Measurements from ENCODE around the gene MMP8. TPM values are rescaled to one million over a fixed set of nuclear protein-coding genes. Genes with fewer than 3 reads are reported as not detected.
"Not testable (repeated sequence)": the region's sequence is repeated elsewhere in the genome, so short reads cannot be mapped to it uniquely, and the experiment has no call there.

The MMP8 gene
- polyA plus RNA-seq (ENCODE audit: insufficient read length): not detected
- long read RNA-seq, donor 1: 0 reads
- long read RNA-seq, donor 2: 0 reads
- long read RNA-seq, donor 3: 0 reads
- long read RNA-seq, donor 4: 0 reads
- long read RNA-seq, donor 5: 0 reads
- long read RNA-seq, donor 6: 0 reads
- long read RNA-seq, donor 7: 0 reads
- long read RNA-seq, donor 8: 0 reads

- DNase-seq: no peak
Observed at GRCh38 chr11:102724904-102725500, at the start of gene MMP8. MMP8 (minus strand) TSS chr11:102724954; CDS start chr11:102724855, 99 bp downstream.

DNA sequence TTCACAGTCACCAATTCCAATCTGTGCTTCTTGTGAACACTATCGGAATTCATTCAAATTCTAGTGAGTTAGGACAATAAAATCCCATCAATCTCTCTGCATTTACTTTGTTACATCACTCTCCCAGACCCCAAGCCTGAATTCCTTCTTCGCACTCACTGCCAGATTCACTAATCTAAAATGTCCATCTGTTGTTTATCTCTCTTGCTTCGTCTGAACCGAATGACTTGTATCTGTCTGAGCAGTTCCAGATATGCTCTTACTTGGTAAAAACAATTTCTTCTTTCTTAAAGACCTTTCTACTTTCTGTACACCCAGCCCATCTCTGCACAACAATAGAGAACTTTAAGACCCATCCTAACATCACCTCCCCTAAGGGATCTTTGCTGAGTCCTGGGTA is 48.6 kb upstream of the MMP8 start:
- no peak for DNase-seq

DNA sequence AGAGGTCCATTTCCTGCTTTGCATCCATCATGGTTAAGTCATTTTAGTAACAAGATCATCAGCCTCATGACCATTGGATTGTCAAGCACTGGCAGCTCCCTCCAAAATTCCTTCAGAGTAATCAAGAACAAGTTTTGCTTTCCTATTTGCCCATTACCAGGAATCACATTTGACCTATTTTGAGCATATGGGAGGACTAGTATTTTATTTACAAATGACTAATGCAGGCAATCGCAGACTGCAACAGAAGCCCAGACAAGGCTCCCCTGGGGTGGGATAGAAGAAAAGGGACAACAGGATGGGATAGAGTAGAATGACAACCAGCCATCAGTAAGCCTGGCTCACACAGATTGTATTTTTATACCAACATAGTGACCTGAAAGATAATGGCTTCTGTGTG is 46.6 kb upstream of the MMP8 start:
- no peak for DNase-seq

- no peak for DNase-seq
Observed at GRCh38 chr11:102770191-102770590, 45.4 kb upstream of the MMP8 start.

- no peak for DNase-seq
Observed at GRCh38 chr11:102767800-102768199, 43.0 kb upstream of the MMP8 start.

GRCh38 chr11:102763440-102763839 is 38.7 kb upstream of the MMP8 start:
- DNase-seq: no peak

GRCh38 chr11:102762361-102762767 is 37.6 kb upstream of the MMP8 start:
- no peak for DNase-seq

- DNase-seq: no peak
Observed at GRCh38 chr11:102761646-102762238, 37.0 kb upstream of the MMP8 start.

DNA sequence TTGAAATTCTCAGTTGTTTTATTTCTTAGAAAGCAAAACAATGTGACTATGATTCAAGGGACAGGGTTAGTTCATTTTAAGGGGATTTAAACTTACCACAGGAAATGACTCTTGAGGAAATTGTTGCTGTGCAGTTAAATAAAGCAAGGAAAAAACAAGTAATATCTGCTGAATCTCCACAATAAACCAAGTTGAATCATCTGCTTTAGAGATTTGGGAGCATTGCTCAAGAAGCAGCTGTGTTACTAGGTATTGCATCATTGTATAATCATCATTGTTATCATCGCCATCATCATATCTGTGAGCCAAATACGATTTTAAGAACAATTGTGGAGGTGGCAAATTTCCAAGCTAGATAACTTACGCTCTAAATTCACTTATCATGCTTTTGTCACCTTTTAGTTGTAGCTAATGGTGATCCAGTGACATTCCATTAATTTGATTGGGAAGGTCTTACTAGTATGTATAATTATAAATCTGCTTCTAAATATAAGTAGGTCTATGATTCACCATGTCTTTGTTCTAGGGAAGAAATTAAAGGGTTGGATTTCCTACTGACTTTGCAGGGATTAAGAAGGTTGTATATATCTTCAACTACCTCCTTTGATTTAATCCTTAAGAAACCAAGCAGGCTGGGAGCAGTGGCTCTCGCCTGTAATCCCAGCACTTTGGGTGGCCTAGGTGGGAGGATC is 35.7 kb upstream of the MMP8 start:
- no peak for DNase-seq

GRCh38 chr11:102757823-102758549 is 33.2 kb upstream of the MMP8 start:
- DNase-seq: no peak

DNA sequence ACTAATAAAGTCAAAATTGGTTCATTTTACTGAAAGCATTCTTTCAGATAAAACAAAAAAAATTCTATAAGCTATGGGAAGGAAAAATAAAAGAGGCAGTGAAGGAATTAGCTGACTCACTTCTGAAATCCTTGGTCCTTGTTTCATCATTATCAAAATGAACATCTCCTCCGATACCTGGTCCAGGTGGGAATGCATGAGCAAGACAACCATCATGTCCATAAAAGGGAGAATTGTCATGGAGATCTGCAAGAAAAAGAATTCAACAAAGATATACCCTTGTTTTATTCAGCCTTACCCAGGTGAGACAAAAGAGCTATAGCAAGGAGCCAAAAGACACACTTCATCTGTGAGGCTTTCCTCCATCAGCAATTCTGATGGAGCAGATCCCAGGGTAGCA is 28.5 kb upstream of the MMP8 start:
- DNase-seq: no peak

- DNase-seq: no peak
Observed at GRCh38 chr11:102751673-102752072, 26.9 kb upstream of the MMP8 start.

DNA sequence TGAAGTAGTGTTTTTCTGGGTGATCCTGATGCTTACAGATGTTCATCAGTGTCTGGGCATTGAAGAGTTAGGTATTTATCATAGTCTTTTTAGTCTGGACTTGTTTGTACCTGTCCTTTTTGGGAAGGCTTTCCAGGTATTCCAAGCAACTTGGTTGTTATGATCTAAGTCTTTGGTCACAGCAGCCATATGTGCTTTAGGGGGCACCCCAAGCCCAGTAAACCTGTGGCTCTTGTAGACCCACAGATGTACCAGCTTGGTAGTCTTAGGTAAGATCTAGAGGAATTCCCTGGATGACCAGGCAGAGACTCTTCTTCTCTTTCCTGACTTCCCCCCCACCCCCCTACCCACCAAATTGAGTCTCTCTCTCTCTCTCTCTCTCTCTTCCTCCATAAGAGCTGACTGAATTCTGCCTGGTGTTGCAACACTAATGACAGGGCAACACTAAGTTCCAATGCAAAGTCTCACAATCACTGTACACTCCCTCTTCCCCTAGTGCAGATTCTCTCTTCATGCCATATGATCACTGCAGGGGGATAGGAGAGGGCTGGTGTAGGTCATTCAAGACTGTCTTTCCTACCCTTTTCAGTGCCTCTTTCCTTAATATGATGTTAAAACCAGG is 24.5 kb upstream of the MMP8 start:
- DNase-seq: no peak

DNA sequence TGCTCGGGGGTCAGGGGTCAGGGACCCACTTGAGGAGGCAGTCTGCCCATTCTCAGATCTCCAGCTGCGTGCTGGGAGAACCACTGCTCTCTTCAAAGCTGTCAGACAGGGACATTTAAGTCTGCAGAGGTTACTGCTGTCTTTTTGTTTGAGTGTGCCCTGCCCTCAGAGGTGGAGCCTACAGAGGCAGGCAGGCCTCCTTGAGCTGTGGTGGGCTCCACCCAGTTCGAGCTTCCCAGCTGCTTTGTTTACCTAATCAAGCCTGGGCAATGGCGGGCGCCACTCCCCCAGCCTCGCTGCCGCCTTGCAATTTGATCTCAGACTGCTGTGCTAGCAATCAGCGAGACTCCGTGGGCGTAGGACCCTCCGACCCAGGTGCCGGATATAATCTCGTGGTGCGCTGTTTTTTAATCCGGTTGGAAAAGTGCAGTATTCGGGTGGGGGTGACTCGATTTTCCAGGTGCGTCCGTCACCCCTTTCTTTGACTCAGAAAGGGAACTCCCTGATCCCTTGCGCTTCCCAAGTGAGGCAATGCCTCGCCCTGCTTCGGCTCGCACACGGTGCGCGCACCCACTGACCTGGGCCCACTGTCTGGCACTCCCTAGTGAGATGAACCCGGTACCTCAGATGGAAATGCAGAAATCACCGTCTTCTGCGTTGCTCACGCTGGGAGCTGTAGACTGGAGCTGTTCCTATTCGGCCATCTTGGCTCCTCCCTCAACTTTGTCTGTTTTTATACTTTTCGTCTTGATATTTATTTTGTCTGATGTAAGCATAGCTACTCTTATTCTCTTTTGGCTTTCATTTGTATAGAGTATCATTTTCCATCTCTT is 22.2 kb upstream of the MMP8 start:
- not testable (repeated sequence) for DNase-seq

GRCh38 chr11:102734650-102735049 is 9.9 kb upstream of the MMP8 start:
- no peak for DNase-seq

DNA sequence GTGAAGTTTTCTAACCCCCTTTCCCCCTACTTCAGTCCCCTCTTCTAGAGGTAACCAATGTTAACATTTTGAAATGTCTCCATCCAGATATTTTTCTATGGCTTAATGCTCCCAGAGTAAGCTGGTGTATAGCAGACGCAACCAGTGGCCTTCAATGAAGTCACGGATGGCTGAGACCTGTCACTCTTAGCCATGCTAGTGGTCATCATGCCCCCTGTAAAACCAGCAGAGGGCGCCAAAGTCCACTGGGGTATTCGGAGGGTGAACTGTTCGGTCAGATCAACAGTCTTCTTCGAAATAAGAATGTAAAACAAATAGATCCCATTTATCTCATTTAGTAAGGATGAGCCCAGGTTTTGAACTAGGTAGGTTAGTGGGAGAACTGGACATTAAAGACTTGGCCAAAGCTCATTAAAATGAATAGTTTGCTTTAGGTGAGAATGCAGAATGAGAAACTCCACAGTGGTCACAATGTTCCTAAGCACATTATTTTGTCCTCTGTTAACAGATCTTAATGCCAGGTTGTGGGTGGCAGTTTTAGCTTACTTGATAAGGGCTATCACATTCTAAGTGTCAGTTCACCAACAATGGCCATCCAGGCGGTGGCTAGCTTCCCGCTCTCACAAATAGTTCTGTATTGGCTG is 8.6 kb upstream of the MMP8 start:
- DNase-seq: no peak

- DNase-seq: not testable (repeated sequence)
Observed at GRCh38 chr11:102730944-102731343, 6.2 kb upstream of the MMP8 start.

DNA sequence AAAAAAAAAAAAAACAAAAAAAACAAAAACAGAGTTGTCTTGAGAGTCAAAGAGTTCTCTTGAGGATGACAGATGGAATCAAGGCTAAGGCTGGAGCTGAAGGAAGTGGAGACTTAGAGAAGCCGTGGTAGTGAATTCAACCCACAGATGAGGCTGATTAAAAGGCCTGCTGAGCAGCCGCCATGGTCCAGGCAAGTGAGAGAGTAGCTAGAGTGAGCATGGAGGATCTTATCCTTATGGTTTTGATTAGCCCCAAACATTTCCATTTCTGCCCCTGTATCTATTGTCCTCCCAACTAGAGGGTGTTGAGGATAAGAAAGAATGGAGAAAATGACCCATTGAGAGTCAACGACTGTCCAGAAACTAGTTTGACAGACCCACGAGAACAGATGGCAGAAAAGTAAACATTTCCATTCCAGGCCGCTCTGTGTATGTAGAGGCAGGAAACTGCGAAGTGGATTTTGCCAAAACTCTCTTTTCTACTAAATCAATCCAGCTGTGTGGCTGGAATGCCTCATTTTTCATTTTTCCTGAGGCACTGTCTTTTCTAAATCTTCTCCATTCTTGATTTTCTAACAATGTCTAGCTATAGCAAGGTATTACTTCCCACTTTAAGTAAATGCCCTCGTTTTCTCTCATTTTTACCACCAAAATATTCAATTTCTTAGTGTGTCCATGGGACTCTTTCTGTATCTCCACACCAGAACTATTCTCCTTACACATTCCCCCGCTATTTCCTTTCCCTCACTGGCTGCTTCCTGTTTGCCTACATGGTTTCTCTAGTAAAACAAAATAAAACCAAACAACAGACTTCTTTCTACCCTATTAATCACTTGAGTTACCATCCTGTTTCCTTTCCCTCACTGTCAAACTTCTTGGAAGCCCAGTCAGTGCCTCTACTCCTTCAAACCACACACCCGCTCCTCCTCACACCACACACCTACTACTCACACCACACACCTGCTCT is 5.4 kb upstream of the MMP8 start:
- DNase-seq: no peak

GRCh38 chr11:102727890-102728289 is 3.1 kb upstream of the MMP8 start:
- no peak for DNase-seq
